Measurements from ENCODE around the gene TMF1.

Gene TMF1, protein sequence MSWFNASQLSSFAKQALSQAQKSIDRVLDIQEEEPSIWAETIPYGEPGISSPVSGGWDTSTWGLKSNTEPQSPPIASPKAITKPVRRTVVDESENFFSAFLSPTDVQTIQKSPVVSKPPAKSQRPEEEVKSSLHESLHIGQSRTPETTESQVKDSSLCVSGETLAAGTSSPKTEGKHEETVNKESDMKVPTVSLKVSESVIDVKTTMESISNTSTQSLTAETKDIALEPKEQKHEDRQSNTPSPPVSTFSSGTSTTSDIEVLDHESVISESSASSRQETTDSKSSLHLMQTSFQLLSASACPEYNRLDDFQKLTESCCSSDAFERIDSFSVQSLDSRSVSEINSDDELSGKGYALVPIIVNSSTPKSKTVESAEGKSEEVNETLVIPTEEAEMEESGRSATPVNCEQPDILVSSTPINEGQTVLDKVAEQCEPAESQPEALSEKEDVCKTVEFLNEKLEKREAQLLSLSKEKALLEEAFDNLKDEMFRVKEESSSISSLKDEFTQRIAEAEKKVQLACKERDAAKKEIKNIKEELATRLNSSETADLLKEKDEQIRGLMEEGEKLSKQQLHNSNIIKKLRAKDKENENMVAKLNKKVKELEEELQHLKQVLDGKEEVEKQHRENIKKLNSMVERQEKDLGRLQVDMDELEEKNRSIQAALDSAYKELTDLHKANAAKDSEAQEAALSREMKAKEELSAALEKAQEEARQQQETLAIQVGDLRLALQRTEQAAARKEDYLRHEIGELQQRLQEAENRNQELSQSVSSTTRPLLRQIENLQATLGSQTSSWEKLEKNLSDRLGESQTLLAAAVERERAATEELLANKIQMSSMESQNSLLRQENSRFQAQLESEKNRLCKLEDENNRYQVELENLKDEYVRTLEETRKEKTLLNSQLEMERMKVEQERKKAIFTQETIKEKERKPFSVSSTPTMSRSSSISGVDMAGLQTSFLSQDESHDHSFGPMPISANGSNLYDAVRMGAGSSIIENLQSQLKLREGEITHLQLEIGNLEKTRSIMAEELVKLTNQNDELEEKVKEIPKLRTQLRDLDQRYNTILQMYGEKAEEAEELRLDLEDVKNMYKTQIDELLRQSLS

DNA sequence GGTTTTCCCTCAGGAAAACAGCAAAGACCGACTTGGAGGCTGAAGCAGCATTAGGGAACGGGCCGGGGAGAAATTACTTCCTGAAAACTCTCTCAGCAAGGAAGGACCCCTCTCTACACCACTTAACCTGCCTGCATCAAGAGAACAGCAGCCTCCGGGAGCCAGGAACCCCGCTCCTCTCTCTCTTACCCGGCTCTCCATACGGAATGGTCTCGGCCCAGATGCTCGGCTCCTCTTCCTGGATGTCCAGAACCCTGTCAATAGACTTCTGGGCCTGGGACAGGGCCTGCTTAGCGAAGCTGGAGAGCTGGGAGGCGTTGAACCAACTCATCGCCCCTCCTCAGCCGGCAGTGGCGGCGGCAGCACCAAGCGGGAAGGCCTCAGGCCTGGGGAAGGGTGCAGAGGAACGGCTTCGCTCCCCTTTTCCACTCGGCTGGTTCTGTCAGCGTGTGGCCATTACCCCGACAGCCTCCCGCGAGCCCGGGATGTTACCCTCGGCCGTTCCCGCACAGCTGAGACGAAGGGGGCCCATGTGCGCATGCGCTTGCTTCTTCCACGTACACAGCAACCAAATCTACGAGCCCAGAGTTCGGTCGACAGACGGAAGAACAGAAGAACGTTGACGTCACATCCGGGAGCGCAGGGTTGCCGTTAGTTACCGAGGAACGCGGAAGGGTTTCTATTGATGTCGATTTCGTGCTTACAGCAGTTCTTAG, at the start of gene TMF1:
TMF1 (minus strand) TSS at position 578 of the 716 bp plus-strand sequence; CDS start at position 331, 247 bp downstream.
- peak within 1 kb of the TSS; percentile 87 for H3K4me3 ChIP-seq (ENCODE audit: low read depth, low read length)
- DNase-seq (ENCODE audit: low read depth) = peak; percentile 99
- TF ChIP-seq, protein P1, sequence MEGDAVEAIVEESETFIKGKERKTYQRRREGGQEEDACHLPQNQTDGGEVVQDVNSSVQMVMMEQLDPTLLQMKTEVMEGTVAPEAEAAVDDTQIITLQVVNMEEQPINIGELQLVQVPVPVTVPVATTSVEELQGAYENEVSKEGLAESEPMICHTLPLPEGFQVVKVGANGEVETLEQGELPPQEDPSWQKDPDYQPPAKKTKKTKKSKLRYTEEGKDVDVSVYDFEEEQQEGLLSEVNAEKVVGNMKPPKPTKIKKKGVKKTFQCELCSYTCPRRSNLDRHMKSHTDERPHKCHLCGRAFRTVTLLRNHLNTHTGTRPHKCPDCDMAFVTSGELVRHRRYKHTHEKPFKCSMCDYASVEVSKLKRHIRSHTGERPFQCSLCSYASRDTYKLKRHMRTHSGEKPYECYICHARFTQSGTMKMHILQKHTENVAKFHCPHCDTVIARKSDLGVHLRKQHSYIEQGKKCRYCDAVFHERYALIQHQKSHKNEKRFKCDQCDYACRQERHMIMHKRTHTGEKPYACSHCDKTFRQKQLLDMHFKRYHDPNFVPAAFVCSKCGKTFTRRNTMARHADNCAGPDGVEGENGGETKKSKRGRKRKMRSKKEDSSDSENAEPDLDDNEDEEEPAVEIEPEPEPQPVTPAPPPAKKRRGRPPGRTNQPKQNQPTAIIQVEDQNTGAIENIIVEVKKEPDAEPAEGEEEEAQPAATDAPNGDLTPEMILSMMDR (IDR thresholded peaks at IDR 0.05; ENCODE audit: insufficient read depth, low read depth, low read length, missing control alignments) = no peak

DNA sequence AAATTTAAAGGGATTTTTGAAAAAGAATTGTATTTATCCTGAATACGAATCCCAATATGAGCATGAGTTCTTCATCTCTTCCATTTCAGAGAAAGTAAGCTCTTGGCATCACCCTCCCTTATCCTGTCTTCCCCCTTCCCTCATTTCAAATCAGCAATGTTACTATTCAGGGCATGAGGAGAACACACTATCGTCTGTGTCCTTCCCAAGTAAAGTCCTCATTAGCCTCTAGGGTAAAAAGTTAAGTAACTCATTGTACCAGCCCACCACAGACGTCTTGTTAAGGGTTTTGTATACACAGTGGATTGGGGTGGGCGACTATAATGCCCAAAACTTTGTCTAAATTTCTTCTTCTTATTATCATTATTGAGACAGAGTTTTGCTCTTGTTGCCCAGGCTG, 47.4 kb upstream of the TMF1 start:
- TF ChIP-seq, protein P1 (IDR thresholded peaks at IDR 0.05; ENCODE audit: insufficient read depth, low read depth, low read length, missing control alignments) = no peak

DNA sequence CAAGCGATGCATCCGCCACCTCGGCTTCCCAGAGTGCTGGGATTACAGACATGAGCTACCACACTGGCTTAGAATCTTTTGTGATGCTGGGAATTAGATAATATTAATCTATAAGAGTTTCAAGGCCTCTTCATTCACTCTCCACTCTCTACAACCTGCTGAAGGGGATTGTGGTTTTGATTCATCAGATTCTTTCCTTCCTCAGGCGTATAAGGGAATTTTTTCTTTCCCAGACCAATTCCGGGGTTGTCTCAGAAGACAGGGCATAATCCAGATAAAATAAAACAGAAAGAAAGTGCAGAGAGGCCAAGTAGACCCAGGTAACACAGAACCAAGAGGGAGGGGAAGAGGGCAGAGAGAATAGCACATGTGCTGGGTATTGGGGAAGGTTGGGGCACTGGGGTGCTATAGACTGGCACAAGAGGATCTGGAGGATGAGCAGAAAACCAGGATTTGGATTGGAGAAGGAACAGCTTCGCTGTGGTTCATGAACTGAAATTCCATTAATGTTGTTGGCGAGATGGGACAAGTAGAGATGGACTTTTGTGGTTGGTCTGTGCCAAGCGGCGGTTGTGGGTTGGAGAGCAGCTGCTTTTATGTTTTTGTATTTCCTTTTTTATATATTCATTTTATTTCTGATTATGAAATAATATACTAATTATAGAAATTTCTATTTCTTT, 45.4 kb upstream of the TMF1 start:
- TF ChIP-seq, protein P1 (IDR thresholded peaks at IDR 0.05; ENCODE audit: insufficient read depth, low read depth, low read length, missing control alignments) = no peak
- no peak for DNase-seq (ENCODE audit: low read depth)
- H3K4me3 ChIP-seq (ENCODE audit: low read depth, low read length) = no peak overlapping the region

More for the DNA sequence above, 47.4 kb upstream of the TMF1 start:
- no peak overlapping the region for H3K4me3 ChIP-seq (ENCODE audit: low read depth, low read length)
- DNase-seq (ENCODE audit: low read depth) = no peak

DNA sequence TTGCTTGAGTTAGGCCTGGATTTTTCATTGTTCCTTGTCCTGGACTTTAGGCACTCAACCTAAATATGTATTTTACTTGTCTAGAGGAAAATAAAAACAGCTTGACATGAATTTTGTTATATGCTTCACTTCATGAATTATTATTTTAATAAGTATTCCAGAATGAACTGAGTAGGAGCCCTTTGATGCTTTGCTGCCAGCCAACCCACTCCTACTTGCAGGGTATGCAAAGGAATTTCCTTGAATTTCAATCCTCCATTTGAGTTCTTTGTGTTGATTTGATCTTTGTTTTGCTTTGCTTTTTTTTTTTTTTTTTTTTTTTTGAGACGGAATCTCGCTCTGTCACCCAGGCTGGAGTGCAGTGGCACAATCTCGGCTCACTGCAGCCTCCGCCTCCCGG, 44.2 kb upstream of the TMF1 start:
- TF ChIP-seq, protein P1 (IDR thresholded peaks at IDR 0.05; ENCODE audit: insufficient read depth, low read depth, low read length, missing control alignments) = no peak
- no peak for DNase-seq (ENCODE audit: low read depth)
- no peak overlapping the region for H3K4me3 ChIP-seq (ENCODE audit: low read depth, low read length)

DNA sequence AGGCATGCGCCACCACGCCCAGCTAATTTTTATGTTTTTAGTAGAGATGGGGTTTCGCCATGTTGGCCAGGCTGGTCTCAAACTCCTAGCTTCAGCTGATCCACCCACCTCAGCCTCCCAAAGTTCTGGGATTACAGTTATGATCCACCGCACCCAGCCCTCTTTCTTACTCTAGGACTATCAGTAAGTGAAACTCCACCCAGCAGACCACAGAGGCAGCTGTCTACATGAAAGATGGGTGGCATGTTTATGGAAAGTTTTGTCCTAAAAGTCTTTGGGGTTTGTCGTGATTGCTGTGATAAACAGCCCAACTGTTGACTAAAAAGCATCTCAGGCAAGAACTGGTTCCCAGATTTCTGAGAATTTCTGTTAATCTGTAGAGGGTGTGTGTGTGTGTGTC, 43.5 kb upstream of the TMF1 start:
- peak; percentile 34 for DNase-seq (ENCODE audit: low read depth)
- H3K4me3 ChIP-seq (ENCODE audit: low read depth, low read length) = no peak overlapping the region
- TF ChIP-seq, protein P1 (IDR thresholded peaks at IDR 0.05; ENCODE audit: insufficient read depth, low read depth, low read length, missing control alignments) = no peak
